ENCODE results near the gene SURF4.
A peak's percentile ranks its signal among the peaks of the same experiment; 100 is the strongest.

Gene SURF4

DNA sequence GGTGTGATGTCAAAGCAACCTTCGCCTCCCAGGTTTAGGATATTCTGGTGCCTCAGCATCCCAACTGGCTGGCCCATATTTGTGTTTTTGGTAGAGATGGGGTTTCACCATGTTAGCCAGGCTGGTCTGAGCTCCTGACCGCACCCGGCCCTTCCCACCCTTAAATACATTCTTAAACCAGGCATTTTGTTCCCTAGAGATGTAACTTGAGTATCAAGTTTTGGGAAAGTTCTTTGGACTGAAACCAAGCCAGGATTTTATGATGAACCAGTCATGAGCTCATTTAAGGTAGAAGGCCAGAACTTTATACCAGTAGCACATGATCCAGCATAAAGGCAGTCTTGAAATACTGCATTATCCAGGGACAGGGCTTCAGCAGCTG lies 24.3 kb downstream of the SURF4 start:
- H3K4me3 ChIP-seq (ENCODE audit: low read depth, low read length), result no peak overlapping the region
- H3K27ac ChIP-seq (ENCODE audit: low read depth, low read length), result no peak overlapping the region
- no peaks in the 10 kb centered on the region for H3K27me3 ChIP-seq (ENCODE audit: control insufficient read depth, insufficient read depth, low read length)
- H3K4me1 ChIP-seq (ENCODE audit: control insufficient read depth, insufficient read depth, low read length), result peaks cover 7% of the 10 kb centered on the region; the same call in 1 of the 2 replicates
- H3K36me3 ChIP-seq (ENCODE audit: control insufficient read depth, insufficient read depth, low read length), result peaks cover 52% of the 10 kb centered on the region
- no peak overlapping the region for H3K9ac ChIP-seq (ENCODE audit: low read length)
- no peaks in the 10 kb centered on the region for H3K9me3 ChIP-seq (ENCODE audit: control insufficient read depth, insufficient read depth, low read depth, low read length)

DNA sequence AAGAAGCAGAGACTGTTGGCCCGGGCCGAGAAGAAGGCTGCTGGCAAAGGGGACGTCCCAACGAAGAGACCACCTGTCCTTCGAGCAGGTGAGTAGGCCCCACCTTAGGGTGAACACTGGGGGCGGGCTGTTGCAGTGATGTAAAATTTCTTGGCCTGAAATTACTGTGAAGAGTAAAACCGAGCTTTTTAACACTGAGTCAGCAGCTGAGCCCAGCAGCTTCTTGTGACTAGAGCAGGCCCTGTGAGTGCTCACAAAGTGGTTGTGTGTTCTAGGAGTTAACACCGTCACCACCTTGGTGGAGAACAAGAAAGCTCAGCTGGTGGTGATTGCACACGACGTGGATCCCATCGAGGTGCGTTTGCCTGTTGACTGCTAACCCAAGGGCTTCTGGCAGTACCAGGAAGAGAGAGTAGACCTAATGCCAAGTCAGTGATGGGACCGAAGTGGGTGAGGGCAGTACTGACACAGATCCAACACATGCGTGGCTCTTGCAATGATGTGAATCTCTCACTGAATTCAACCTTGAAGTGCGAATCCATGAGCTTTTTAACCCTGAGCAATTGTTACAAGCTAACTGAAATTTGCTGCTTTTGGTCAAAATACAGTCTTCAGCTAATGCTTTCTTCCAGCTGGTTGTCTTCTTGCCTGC lies 25.8 kb downstream of the SURF4 start:
- Histone ChIP-seq H3K9me3 (ENCODE audit: control insufficient read depth, insufficient read depth, low read depth, low read length) (no peaks in the 10 kb centered on the region), H3K27me3 (ENCODE audit: control insufficient read depth, insufficient read depth, low read length) (no peaks in the 10 kb centered on the region), H3K4me1 (ENCODE audit: control insufficient read depth, insufficient read depth, low read length) (peaks cover 11% of the 10 kb centered on the region; the same call in 1 of the 2 replicates), H3K9ac (ENCODE audit: low read length) (no peak overlapping the region), H3K36me3 (ENCODE audit: control insufficient read depth, insufficient read depth, low read length) (peaks cover 65% of the 10 kb centered on the region), H3K4me3 (ENCODE audit: low read depth, low read length) (peak overlapping the region; percentile 78), H3K27ac (ENCODE audit: low read depth, low read length) (no peak overlapping the region)

- peaks cover 11% of the 10 kb centered on the region; the same call in 1 of the 2 replicates for H3K4me1 ChIP-seq (ENCODE audit: control insufficient read depth, insufficient read depth, low read length)
- peak overlapping the region; percentile 100 for H3K9ac ChIP-seq (ENCODE audit: low read length)
- no peaks in the 10 kb centered on the region for H3K27me3 ChIP-seq (ENCODE audit: control insufficient read depth, insufficient read depth, low read length)
- H3K4me3 ChIP-seq (ENCODE audit: low read depth, low read length), result peak overlapping the region; percentile 78
- no peaks in the 10 kb centered on the region for H3K9me3 ChIP-seq (ENCODE audit: control insufficient read depth, insufficient read depth, low read depth, low read length)
- peaks cover 73% of the 10 kb centered on the region for H3K36me3 ChIP-seq (ENCODE audit: control insufficient read depth, insufficient read depth, low read length)
- peak overlapping the region; percentile 98 for H3K27ac ChIP-seq (ENCODE audit: low read depth, low read length)
These were observed 26.9 kb downstream of the SURF4 start for GRCh38 chr9:133348718-133349573.

- peaks cover 11% of the 10 kb centered on the region; the same call in 1 of the 2 replicates for H3K4me1 ChIP-seq (ENCODE audit: control insufficient read depth, insufficient read depth, low read length)
- no peaks in the 10 kb centered on the region for H3K9me3 ChIP-seq (ENCODE audit: control insufficient read depth, insufficient read depth, low read depth, low read length)
- H3K27me3 ChIP-seq (ENCODE audit: control insufficient read depth, insufficient read depth, low read length), result no peaks in the 10 kb centered on the region
- peak within 1 kb of the TSS; percentile 78 for H3K4me3 ChIP-seq (ENCODE audit: low read depth, low read length)
- peaks cover 81% of the 10 kb centered on the region for H3K36me3 ChIP-seq (ENCODE audit: control insufficient read depth, insufficient read depth, low read length)
- peak within 1 kb of the TSS; percentile 98 for H3K27ac ChIP-seq (ENCODE audit: low read depth, low read length)
- peak within 1 kb of the TSS; percentile 100 for H3K9ac ChIP-seq (ENCODE audit: low read length)
These were observed 27.7 kb downstream of the SURF4 start, which contains the start of the genes MED22 and RPL7A for GRCh38 chr9:133347985-133348717. MED22 (minus strand) TSS chr9:133348131; CDS start chr9:133346662, 1,469 bp downstream. RPL7A (plus strand) TSS chr9:133348218; CDS start chr9:133348244, 26 bp downstream.

DNA sequence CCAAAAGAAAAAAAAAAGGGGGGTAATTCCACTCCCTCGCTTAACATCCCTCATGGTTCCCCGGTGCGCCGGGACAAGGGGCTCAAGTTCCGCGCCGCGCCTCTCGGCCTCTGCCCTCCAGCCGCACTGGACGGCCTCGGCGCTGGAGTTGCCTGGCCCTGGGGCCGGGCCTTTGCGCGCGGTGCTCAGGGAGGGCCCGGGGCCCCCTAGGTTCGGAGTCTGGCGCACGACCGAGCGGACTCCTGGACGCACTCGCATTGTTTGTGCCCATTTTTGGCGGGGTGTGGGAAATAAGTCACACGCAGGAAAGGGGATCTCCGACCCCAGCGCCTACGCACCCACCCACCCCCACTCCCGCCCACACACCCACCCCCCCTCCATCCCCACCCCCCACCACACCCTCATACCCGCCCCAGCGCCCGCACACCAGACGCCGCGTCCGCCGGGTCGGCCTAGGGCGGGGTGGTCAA lies 28.3 kb downstream of the SURF4 start:
- H3K27ac ChIP-seq (ENCODE audit: low read depth, low read length), result peak overlapping the region; percentile 88; the same call in 1 of the 2 replicates
- H3K36me3 ChIP-seq (ENCODE audit: control insufficient read depth, insufficient read depth, low read length), result peaks cover 82% of the 10 kb centered on the region
- no peaks in the 10 kb centered on the region for H3K27me3 ChIP-seq (ENCODE audit: control insufficient read depth, insufficient read depth, low read length)

GRCh38 chr9:133346021-133346785 lies 29.7 kb downstream of the SURF4 start:
- peak overlapping the region; percentile 78 for H3K4me3 ChIP-seq (ENCODE audit: low read depth, low read length)
- peaks cover 15% of the 10 kb centered on the region; the same call in 1 of the 2 replicates for H3K4me1 ChIP-seq (ENCODE audit: control insufficient read depth, insufficient read depth, low read length)
- no peaks in the 10 kb centered on the region for H3K9me3 ChIP-seq (ENCODE audit: control insufficient read depth, insufficient read depth, low read depth, low read length)
- peak overlapping the region; percentile 91 for H3K9ac ChIP-seq (ENCODE audit: low read length)
- H3K27me3 ChIP-seq (ENCODE audit: control insufficient read depth, insufficient read depth, low read length), result no peaks in the 10 kb centered on the region
- H3K36me3 ChIP-seq (ENCODE audit: control insufficient read depth, insufficient read depth, low read length), result peaks cover 82% of the 10 kb centered on the region
- no peak overlapping the region for H3K27ac ChIP-seq (ENCODE audit: low read depth, low read length)

More for the DNA sequence above, 28.3 kb downstream of the SURF4 start:
- peak overlapping the region; percentile 78 for H3K4me3 ChIP-seq (ENCODE audit: low read depth, low read length)
- peaks cover 15% of the 10 kb centered on the region; the same call in 1 of the 2 replicates for H3K4me1 ChIP-seq (ENCODE audit: control insufficient read depth, insufficient read depth, low read length)
- H3K9ac ChIP-seq (ENCODE audit: low read length), result peak overlapping the region; percentile 100
- H3K9me3 ChIP-seq (ENCODE audit: control insufficient read depth, insufficient read depth, low read depth, low read length), result no peaks in the 10 kb centered on the region

DNA sequence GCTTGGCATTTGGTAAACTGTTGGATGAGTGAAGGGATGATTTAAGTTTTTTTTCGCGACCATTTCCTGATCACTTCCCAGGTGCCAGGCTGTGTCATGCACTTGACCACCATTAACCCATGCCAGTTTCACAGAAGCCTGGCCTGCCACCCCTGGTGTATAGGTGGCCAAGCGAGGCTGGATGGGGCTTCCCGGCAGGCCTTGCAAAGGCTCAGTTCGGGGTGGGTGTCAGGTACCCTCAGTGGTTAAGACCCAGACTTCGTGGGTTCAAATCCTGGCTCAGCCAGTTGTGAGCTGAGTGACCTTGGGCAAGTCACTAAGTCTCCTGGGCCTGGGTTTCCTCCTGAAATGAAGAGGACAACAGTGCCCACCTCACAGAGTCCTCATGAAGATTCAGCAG lies 30.3 kb downstream of the SURF4 start:
- H3K9me3 ChIP-seq (ENCODE audit: control insufficient read depth, insufficient read depth, low read depth, low read length), result no peaks in the 10 kb centered on the region
- H3K4me1 ChIP-seq (ENCODE audit: control insufficient read depth, insufficient read depth, low read length), result peaks cover 15% of the 10 kb centered on the region; the same call in 1 of the 2 replicates
- H3K27ac ChIP-seq (ENCODE audit: low read depth, low read length), result no peak overlapping the region
- no peak overlapping the region for H3K4me3 ChIP-seq (ENCODE audit: low read depth, low read length)
- no peaks in the 10 kb centered on the region for H3K27me3 ChIP-seq (ENCODE audit: control insufficient read depth, insufficient read depth, low read length)
- peaks cover 82% of the 10 kb centered on the region for H3K36me3 ChIP-seq (ENCODE audit: control insufficient read depth, insufficient read depth, low read length)
- H3K9ac ChIP-seq (ENCODE audit: low read length), result no peak overlapping the region

DNA sequence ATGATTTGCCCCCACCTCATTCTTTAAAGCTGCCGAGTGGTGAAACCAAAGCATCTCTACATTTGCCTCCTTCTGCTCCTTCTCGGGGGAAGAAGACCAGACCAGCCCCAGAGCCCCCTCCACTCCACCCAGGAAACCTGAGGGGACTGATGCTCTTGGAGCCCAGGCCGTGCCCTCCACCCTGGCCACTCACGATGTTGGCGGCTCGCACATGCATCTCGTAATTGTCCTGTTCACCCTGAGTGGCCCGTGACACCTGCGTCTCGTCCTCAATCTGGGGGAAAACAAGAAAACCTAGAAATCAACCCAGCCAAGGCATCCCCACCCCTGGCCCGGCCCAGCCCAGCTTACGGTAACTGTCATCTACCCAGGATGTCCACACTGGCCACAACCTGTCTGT lies 30.9 kb downstream of the SURF4 start:
- Histone ChIP-seq H3K36me3 (ENCODE audit: control insufficient read depth, insufficient read depth, low read length) (peaks cover 82% of the 10 kb centered on the region), H3K27me3 (ENCODE audit: control insufficient read depth, insufficient read depth, low read length) (no peaks in the 10 kb centered on the region), H3K4me3 (ENCODE audit: low read depth, low read length) (no peak overlapping the region), H3K9ac (ENCODE audit: low read length) (no peak overlapping the region), H3K9me3 (ENCODE audit: control insufficient read depth, insufficient read depth, low read depth, low read length) (no peaks in the 10 kb centered on the region), H3K27ac (ENCODE audit: low read depth, low read length) (no peak overlapping the region), H3K4me1 (ENCODE audit: control insufficient read depth, insufficient read depth, low read length) (peaks cover 15% of the 10 kb centered on the region; the same call in 1 of the 2 replicates)

DNA sequence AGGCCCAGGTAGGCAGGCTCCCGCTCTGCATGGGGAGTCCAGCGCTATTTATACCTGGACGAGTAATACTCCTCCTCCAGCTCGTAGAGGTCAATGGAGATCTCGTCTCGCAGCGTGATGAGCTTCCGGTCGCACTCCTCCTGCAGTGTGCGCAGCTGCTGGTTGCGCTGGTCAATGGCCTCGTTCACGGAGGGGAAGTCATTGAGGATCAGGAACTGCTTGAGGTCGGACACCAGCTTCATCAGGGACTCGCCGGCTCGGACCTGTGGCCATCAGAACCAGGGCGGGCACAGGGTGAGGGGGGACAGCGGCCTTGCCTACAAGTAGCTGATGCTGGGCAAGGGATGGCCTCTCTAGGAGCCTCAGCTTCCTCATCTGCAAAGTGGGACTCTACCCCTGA lies 31.8 kb downstream of the SURF4 start:
- H3K36me3 ChIP-seq (ENCODE audit: control insufficient read depth, insufficient read depth, low read length), result peaks cover 82% of the 10 kb centered on the region
- no peak overlapping the region for H3K9ac ChIP-seq (ENCODE audit: low read length)
- peaks cover 12% of the 10 kb centered on the region; the same call in 1 of the 2 replicates for H3K4me1 ChIP-seq (ENCODE audit: control insufficient read depth, insufficient read depth, low read length)
- no peaks in the 10 kb centered on the region for H3K9me3 ChIP-seq (ENCODE audit: control insufficient read depth, insufficient read depth, low read depth, low read length)
- no peak overlapping the region for H3K27ac ChIP-seq (ENCODE audit: low read depth, low read length)
- no peaks in the 10 kb centered on the region for H3K27me3 ChIP-seq (ENCODE audit: control insufficient read depth, insufficient read depth, low read length)
- H3K4me3 ChIP-seq (ENCODE audit: low read depth, low read length), result no peak overlapping the region

GRCh38 chr9:133342570-133342969 lies 33.3 kb downstream of the SURF4 start:
- Histone ChIP-seq H3K9me3 (ENCODE audit: control insufficient read depth, insufficient read depth, low read depth, low read length) (no peaks in the 10 kb centered on the region), H3K27me3 (ENCODE audit: control insufficient read depth, insufficient read depth, low read length) (no peaks in the 10 kb centered on the region), H3K9ac (ENCODE audit: low read length) (no peak overlapping the region), H3K27ac (ENCODE audit: low read depth, low read length) (no peak overlapping the region), H3K4me1 (ENCODE audit: control insufficient read depth, insufficient read depth, low read length) (peaks cover 10% of the 10 kb centered on the region; the same call in 1 of the 2 replicates), H3K4me3 (ENCODE audit: low read depth, low read length) (no peak overlapping the region), H3K36me3 (ENCODE audit: control insufficient read depth, insufficient read depth, low read length) (peaks cover 78% of the 10 kb centered on the region)

All from HUES6 (cell line).